GM12864 (cell line): ENCODE measurements around the gene CRYGN.

Experiments used
- DNase-seq: peaks from one replicate; pipeline ENCODE4 v3.0.0-alpha.2; 2011; ENCODE audit warnings: low read depth
- H3K4me3 ChIP-seq: 2 replicates; pipeline ENCODE4 v1.5.1; 2011; ENCODE audit warnings: mild to moderate bottlenecking, low read depth, low read length, control low read depth
- TF ChIP-seq, protein P1 (sequence below): IDR thresholded peaks from 2 replicates; pipeline ENCODE4 v1.5.1; 2011; ENCODE audit warnings: low read depth, mild to moderate bottlenecking, moderate library complexity, low read length, control low read depth, inconsistent platforms; ENCODE audit errors: missing control alignments

CRYGN gene

DNA sequence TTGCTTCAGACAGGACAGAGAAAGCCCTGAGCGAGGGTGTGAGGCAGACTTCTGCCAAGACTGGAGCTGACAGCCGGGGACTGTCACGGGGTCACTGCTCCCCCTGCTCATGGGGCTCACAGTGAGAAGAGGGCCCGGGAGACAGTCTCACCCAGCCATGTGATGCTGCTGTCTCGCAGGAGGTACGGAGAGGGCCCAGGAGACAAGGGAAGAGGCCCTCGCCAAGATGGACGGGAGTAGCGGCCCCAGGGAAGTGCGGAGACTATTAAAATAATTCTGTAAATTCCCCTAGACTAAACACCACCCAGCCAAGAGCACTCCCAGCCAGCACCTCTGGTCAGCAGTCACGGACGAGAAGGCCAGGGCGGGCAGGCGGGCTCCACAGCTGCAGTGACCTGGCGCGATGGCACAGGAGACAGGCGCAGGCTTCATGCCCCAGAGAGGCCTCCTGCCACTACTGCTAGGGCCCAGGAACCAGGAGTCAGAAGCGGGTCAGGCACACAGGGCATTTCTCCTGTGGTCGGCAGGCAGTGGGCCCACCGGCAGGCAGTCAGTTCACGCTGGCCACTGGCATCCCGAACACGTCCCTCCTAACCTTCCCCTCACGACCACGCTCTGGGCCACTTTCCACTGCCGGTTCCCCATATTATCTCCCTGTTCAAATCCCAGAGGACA, 54.2 kb downstream of the CRYGN start:
- no peak for DNase-seq
- TF ChIP-seq, protein P1, sequence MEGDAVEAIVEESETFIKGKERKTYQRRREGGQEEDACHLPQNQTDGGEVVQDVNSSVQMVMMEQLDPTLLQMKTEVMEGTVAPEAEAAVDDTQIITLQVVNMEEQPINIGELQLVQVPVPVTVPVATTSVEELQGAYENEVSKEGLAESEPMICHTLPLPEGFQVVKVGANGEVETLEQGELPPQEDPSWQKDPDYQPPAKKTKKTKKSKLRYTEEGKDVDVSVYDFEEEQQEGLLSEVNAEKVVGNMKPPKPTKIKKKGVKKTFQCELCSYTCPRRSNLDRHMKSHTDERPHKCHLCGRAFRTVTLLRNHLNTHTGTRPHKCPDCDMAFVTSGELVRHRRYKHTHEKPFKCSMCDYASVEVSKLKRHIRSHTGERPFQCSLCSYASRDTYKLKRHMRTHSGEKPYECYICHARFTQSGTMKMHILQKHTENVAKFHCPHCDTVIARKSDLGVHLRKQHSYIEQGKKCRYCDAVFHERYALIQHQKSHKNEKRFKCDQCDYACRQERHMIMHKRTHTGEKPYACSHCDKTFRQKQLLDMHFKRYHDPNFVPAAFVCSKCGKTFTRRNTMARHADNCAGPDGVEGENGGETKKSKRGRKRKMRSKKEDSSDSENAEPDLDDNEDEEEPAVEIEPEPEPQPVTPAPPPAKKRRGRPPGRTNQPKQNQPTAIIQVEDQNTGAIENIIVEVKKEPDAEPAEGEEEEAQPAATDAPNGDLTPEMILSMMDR = no peak
- H3K4me3 ChIP-seq = no peak overlapping the region

DNA sequence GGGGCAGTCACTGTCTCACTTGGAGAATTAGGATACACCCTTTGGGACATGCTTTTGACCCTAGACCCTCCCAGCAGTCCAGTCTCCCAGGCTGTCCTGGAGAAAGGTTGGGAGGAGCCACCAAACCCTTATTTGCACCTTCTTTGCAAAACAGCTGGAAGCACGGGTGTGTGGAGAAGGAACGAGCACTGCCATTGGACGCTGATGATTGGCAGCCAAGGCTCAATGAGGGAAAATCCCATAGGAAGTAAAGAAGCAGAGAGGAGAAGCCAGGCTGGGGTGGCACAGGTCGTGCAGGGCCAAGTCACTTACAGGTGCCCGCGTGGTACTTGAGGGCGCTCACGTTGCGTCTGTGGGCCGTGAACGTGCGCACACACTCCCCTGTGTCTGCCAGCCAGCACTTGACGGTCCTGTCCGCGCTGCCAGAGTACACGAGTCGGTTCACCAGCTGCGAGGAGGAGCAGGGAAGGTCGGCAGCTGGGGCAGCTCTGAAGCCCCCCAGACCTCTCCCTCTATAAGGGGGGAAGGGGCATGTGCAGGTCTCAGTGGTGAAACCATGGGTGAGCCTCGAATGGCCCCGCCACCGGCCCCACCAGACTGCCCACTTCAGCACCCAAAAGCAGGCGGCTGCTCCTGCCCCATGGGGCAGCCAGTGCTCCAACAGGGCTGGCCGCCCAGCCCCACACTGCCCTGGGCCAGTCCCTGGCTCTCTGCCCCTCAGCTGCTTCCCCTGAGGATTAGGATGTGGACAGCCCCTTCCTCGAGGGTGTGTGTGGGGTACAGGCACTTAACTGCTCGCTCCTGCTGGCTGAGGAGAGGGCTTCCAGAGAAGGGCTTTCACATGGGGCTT, 54.9 kb downstream of the CRYGN start:
- DNase-seq = no peak
- TF ChIP-seq, protein P1 = no peak
- H3K4me3 ChIP-seq = no peak overlapping the region

DNA sequence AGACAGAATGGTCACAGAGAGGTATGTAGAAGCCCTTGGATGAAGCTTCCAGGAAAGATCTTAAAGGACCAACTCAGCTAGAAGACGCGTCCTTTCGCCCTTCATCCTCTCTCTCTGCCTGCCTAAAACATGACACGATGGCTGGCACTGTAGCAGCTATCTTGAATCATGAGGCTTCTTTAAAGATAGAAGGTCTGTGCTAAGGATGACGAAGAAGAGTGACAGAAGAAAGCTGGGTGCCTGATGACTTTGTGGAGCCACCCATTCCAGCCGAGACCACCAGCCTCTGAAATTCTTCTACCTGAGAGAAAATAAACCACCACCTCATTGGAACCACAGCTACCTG, 55.6 kb downstream of the CRYGN start:
- no peak overlapping the region for H3K4me3 ChIP-seq
- TF ChIP-seq, protein P1 = no peak
- DNase-seq = no peak

DNA sequence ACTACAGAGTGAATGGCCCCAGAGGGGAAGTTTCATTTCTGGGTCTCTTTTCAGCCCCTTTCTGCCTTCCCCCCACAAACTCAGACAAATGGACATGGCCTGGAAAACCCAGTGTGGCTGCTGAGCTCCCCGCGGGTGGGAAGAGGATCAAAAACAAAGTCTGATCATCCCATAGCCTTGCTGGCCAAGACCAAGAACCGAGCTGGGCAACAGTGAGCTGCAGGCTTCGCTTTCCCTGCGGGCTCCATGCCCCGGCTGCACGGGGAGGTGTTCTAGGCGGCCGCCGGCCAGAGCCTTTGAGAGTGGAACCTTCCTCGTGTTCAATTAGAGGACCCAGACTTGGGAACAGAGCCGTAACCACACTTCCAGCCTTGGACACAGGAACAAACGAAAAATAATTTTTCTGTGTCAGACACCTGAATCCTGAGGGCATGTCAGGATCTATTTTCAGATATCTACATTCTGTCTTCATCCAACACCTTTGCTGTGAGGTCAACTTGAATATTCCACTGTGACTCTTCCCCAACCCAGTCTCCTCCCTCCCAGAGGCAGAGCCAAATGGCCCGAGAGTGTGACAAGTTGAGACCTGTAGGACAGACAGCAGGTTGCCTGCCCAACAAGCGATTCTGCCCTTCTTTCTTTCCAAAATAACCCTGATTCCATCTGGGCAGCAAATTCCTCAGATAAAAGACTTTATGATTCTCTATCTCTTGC, 56.1 kb downstream of the CRYGN start:
- DNase-seq = no peak
- TF ChIP-seq, protein P1 = no peak

DNA sequence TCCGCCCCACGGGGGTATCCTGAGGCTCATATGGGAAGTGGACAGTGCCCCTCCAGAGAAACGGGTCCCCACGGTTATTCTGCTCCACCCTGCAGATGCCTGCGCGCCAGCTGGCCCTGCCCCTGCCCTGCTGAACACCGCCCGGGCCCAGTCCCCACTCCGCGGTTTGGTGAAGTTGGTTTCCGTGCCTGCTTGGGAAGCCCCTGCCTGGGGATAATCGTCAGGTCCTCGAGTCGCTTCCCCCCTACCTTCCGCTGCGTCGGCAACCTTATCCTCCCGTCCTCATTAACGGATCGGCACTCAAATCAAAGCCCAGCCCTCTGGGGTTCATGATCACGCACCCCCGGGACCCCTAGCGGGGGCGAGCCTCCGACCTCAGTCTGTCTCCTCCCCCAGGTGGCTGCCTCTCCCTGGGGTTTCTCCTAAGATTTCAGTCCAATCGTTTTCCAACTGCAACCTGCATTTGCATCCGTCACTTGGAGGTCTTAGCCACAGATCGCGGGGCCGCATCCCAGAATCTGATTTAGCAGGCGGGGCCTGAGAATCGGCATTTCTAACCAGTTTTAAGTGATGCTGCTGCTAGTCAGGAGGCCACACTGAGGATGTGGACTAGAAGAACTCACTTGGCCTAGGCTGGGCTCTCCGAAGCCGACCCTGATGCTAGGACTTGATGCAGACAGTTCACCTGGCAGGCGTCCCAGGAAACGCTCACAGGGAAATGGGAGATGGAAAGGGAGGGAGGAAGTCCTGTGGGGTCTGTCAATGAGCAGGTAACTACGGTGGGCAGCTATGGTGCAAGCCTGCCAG, 57.7 kb downstream of the CRYGN start:
- TF ChIP-seq, protein P1 = no peak
- no peak for DNase-seq
- no peak overlapping the region; the same call in 1 of the 2 replicates for H3K4me3 ChIP-seq

More for the DNA sequence above, 56.1 kb downstream of the CRYGN start:
- H3K4me3 ChIP-seq = no peak overlapping the region

DNA sequence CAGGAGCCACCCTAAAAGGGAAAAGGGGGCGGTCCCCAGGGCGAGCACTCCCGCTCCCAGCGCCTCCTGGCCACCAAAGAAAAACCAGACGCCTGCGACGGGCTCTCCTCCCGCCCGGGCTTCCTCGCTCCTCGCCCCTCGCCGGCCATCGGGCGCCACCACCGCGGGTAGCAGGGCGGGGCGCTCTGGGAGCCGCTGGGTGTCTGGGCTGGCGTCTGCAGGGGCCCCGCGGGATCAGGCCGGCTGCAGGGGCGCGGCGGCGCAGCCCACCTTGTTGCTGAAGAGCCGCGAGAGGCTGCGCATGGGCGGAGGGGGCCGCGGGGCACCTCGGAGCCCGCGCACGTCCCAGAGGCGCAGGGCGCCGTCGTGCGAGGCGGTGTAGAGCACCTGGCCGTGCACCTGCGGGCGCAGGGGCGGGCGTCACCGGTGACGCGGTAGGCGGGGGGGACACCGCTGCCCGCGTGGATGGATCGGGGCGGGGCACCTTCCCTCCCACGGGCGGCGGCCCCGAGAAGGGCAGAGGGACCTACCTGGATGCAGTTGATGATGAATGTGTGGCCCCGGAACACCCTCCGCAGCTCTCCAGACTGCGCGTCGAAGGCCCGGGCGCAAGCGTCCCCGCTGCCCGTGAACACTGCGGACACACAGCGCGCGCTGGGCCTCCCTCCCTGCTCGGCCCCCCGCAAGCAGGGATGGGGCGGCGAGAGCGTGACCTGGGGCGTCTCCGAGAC, 58.4 kb downstream of the CRYGN start:
- H3K4me3 ChIP-seq = peak overlapping the region; percentile 27
- no peak for DNase-seq
- TF ChIP-seq, protein P1 = no peak
